ENCODE results near the gene SOX18. TPM values are rescaled to one million over a fixed set of nuclear protein-coding genes. Genes with fewer than 3 reads are reported as not detected.

The SOX18 gene
- total RNA-seq, 4 donors from 2014 or later, result 5.6 to 19.0 (median 12.8) TPM

DNA sequence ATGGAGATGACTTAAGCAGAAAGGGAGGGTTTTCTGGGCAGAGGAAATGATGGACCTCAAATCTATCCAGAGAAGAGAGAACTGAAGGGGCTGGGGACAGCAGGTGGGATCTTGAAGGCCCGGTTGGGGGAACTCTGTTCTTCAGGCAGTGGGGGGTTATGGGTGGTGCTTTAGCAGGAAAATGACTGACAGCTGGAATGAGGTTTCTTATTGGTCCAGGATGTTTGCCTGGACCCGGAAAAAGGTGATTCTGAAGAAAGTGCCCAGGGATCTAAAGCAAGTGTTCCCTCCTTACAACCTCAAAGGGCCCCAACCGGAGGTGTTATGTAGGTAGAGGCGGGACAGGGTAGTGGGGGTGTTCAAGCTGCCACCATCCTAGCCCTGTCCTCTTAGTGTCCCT lies 46.0 kb upstream of the SOX18 start:
- Histone ChIP-seq H3K27me3 (peaks cover 0 to 62% (median 2%) of the 10 kb centered on the region in 4 donors), H3K4me1 (no peaks in the 10 kb centered on the region), H3K27ac (replicated peaks in 1 of 4) (no peak overlapping the region), H3K4me3 (no peak overlapping the region), H3K36me3 (peaks cover 0 to 6% (median 0%) of the 10 kb centered on the region in 4 donors), H3K9me3 (no peaks in the 10 kb centered on the region)
- TF ChIP-seq EP300 (IDR thresholded peaks at IDR 0.05) (no peak), POLR2AphosphoS5 (IDR thresholded peaks at IDR 0.05) (no peak), POLR2A (IDR thresholded peaks at IDR 0.05; ENCODE audit: low read depth) (no peak)
- TF ChIP-seq, protein P1, sequence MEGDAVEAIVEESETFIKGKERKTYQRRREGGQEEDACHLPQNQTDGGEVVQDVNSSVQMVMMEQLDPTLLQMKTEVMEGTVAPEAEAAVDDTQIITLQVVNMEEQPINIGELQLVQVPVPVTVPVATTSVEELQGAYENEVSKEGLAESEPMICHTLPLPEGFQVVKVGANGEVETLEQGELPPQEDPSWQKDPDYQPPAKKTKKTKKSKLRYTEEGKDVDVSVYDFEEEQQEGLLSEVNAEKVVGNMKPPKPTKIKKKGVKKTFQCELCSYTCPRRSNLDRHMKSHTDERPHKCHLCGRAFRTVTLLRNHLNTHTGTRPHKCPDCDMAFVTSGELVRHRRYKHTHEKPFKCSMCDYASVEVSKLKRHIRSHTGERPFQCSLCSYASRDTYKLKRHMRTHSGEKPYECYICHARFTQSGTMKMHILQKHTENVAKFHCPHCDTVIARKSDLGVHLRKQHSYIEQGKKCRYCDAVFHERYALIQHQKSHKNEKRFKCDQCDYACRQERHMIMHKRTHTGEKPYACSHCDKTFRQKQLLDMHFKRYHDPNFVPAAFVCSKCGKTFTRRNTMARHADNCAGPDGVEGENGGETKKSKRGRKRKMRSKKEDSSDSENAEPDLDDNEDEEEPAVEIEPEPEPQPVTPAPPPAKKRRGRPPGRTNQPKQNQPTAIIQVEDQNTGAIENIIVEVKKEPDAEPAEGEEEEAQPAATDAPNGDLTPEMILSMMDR (IDR thresholded peaks at IDR 0.05), result no peak
- intact Hi-C loops (cut with DNase I), result no loop called here
- 80% methylated on average over 4 of the region's 4 CpGs for WGBS
- no peak for DNase-seq (ENCODE audit: extremely low spot score)

DNA sequence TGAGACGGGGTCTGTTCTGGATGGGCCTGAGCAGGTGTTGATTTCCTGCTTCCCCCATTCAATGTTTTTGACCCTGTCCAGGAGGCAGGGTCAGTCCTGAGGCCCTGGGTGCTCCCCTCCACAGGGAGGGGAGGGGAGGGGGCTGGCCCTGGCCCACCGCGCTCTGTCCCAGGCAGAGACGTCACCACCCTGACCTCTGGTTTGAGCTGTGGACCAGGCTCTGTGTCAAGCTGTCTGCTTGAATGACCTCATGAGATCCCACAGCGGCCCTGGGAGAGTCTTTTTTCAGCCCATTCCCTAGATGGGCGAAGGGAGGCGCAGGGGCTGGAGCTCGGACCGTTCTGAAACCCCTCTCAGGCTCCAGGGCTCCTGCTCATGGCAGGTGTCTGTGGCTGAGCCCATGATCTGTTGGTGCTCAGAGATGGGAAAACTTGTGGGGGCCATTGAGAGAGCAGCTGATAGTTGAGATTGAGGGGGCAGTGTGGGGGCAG lies 43.6 kb upstream of the SOX18 start:
- 37% methylated on average over 6 of the region's 9 CpGs for WGBS
- peaks cover 0 to 57% (median 2%) of the 10 kb centered on the region in 4 donors for H3K27me3 ChIP-seq

DNA sequence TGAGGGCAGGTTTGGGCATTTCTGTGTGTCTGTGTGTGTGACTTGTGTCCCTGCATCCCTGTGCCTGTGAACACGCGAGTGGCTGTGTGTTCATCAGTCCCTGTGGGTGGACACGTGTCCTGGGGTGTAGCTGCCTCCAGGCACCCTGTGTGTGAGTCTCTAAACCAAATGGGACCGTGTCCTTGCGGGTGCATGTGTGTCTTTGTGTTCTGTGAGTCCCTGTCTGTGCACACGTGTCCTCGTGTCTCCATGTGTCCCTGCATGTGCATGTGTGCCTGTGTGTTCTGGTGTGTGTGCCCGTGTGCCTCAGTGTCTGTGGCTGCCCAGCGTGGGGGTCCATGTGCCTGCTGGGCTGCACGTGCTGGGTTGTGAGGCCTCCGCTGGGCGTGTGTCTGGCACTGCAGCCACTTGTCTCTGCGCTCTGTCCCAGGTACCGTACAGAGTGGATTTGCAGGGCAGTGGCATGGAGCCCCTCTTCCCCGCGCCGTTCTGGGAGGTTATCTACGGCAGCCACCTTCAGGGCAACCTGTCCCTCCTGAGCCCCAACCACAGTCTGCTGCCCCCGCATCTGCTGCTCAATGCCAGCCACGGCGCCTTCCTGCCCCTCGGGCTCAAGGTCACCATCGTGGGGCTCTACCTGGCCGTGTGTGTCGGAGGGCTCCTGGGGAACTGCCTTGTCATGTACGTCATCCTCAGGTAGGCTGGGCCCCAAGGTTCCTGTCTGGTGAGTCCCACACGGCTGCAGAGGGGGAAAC lies 43.0 kb upstream of the SOX18 start:
- Histone ChIP-seq H3K4me3 (no peak overlapping the region), H3K4me1 (no peaks in the 10 kb centered on the region), H3K36me3 (no peaks in the 10 kb centered on the region), H3K27ac (replicated peaks in 1 of 4) (no peak overlapping the region), H3K9me3 (no peaks in the 10 kb centered on the region), H3K27me3 (peaks cover 0 to 60% (median 2%) of the 10 kb centered on the region in 4 donors)
- TF ChIP-seq POLR2A (IDR thresholded peaks at IDR 0.05; ENCODE audit: low read depth) (no peak), EP300 (IDR thresholded peaks at IDR 0.05) (no peak), POLR2AphosphoS5 (IDR thresholded peaks at IDR 0.05) (no peak)
- TF ChIP-seq, protein P1 (IDR thresholded peaks at IDR 0.05), result no peak
- DNase-seq (ENCODE audit: extremely low spot score), result no peak
- intact Hi-C loops (cut with DNase I), result no loop called here
- 50% methylated on average over 12 of the region's 27 CpGs for WGBS

More for the DNA sequence above, 43.6 kb upstream of the SOX18 start:
- intact Hi-C loops (cut with DNase I), result no loop called here
- H3K4me3 ChIP-seq, result no peak overlapping the region
- no peak overlapping the region for H3K27ac ChIP-seq (replicated peaks in 1 of 4)
- TF ChIP-seq EP300 (IDR thresholded peaks at IDR 0.05), result no peak
- TF ChIP-seq, protein P1 (IDR thresholded peaks at IDR 0.05), result no peak
- no peak for TF ChIP-seq POLR2A (IDR thresholded peaks at IDR 0.05; ENCODE audit: low read depth)
- no peak for TF ChIP-seq POLR2AphosphoS5 (IDR thresholded peaks at IDR 0.05)
- no peaks in the 10 kb centered on the region for H3K4me1 ChIP-seq
- H3K9me3 ChIP-seq, result no peaks in the 10 kb centered on the region
- no peaks in the 10 kb centered on the region for H3K36me3 ChIP-seq
- DNase-seq (ENCODE audit: extremely low spot score), result no peak

DNA sequence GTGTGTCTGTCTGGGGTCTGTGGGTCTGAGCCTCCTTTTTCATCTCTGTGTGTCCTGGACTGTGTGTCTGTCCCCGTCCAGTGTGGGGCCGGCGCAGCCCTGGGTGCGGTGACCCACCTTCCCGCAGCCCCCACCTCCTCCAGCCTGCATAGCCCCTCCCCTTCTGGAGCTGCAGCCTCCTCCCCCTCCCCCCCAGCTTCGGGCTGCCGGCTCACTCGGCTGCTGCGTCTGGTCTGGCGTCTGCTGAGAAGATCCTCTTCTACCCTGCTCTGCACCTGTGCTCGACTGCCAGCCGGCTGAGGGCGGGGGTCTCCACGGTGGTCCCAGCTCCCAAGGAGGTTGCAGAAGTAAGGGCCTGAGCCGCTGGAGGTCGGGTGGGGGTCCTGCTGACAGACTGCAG lies 42.3 kb upstream of the SOX18 start:
- Histone ChIP-seq H3K4me1 (no peaks in the 10 kb centered on the region), H3K27me3 (peaks cover 0 to 56% (median 2%) of the 10 kb centered on the region in 4 donors), H3K36me3 (no peaks in the 10 kb centered on the region), H3K4me3 (no peak overlapping the region), H3K27ac (replicated peaks in 1 of 4) (no peak overlapping the region), H3K9me3 (no peaks in the 10 kb centered on the region)
- WGBS, result 18% methylated on average over 10 of the region's 16 CpGs
- no peak for TF ChIP-seq POLR2AphosphoS5 (IDR thresholded peaks at IDR 0.05)
- TF ChIP-seq, protein P1 (IDR thresholded peaks at IDR 0.05), result no peak
- TF ChIP-seq EP300 (IDR thresholded peaks at IDR 0.05), result no peak
- TF ChIP-seq POLR2A (IDR thresholded peaks at IDR 0.05; ENCODE audit: low read depth), result no peak
- intact Hi-C loops (cut with DNase I), result no loop called here
- no peak for DNase-seq (ENCODE audit: extremely low spot score)
